Peyer's patch (tissue), 4 donors: Measurements from ENCODE around the gene CELF2.

ENCODE experiments used
- POLR2A ChIP-seq, 2 donors: fragments of 450-650 bp; IDR thresholded peaks; one replicate each; pipeline ENCODE4 v1.5.1; 2017; ENCODE audit warnings: antibody characterized with exemption in 2 of 2, mild to moderate bottlenecking in 2 of 2, moderate library complexity in 2 of 2
- TF ChIP-seq, protein P1 (sequence below), 6 experiments: fragments of 450-650 bp in 4 of 6; fragments of 200-600 bp in 2 of 6; sonication (generic) in 1 of 6; IDR thresholded peaks; one replicate each; pipeline ENCODE4 v1.5.1; 2017 to 2019; ENCODE audit warnings: antibody characterized with exemption in 6 of 6, mild to moderate bottlenecking in 3 of 6, moderate library complexity in 1 of 6

GRCh38 chr10:11224792-11225416, 207.2 kb downstream of the CELF2 start:
- TF ChIP-seq, protein P1, sequence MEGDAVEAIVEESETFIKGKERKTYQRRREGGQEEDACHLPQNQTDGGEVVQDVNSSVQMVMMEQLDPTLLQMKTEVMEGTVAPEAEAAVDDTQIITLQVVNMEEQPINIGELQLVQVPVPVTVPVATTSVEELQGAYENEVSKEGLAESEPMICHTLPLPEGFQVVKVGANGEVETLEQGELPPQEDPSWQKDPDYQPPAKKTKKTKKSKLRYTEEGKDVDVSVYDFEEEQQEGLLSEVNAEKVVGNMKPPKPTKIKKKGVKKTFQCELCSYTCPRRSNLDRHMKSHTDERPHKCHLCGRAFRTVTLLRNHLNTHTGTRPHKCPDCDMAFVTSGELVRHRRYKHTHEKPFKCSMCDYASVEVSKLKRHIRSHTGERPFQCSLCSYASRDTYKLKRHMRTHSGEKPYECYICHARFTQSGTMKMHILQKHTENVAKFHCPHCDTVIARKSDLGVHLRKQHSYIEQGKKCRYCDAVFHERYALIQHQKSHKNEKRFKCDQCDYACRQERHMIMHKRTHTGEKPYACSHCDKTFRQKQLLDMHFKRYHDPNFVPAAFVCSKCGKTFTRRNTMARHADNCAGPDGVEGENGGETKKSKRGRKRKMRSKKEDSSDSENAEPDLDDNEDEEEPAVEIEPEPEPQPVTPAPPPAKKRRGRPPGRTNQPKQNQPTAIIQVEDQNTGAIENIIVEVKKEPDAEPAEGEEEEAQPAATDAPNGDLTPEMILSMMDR (IDR thresholded peaks at IDR 0.05), result no peak
- no peak for TF ChIP-seq POLR2A (IDR thresholded peaks at IDR 0.05)
